Stimulated activated CD8-positive, alpha-beta memory T cell treated with anti-CD3 and anti-CD28 coated beads, Interleukin-12 subunit alpha, Interleukin-12 subunit beta, amount 100 ng/mL, for 4 hours (primary cell): ENCODE measurements around the gene GRHPR.
"Not testable (repeated sequence)": the region's sequence is repeated elsewhere in the genome, so short reads cannot be mapped to it uniquely, and the experiment has no call there.

Source experiments
- DNase-seq: peaks from one replicate; pipeline ENCODE4 v3.0.0-alpha.2; 2020; ENCODE audit warnings: low read depth

Gene GRHPR

DNA sequence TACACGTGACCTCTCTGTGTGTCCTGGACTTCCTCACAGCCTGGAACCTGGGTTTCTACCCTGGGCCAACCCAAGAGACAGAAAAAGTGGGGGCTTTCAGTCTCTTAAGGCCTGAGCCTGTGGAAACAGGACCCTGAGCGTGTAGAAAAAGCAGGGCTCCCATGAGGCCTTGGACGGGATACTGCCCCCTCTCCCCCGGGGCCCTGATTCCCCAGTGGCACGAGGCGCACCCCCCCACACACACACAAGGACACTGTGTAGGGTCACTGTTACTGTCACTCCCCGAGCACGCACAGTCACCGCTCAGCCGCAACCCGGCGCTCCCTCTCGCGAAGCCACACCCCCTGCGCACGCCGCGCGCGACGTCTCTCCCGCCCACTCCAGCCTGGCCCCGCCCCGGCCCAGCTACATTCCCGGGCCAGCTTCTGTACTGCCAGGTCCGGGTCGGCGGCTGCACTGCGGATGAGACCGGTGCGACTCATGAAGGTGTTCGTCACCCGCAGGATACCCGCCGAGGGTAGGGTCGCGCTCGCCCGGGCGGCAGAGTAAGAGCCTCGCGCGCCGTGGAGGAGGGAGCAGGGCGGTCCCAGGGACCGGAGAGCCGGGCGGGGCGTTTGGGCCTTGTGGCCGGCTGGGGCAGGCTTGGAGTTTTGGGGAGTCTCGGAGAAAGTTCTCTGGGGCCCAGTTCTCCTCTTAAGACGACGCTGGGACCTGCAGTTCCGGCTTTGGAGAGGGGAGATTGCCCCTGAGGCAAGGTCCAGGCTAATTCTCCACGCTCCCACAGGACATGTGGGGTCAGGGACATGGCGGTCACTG is at the start of gene GRHPR:
TSS of gene GRHPR (plus strand) at position 408 of the 816 bp plus-strand sequence. CDS start at position 463, 55 bp downstream.
- DNase-seq, result peak; percentile 86

- DNase-seq, result no peak
Observed at GRCh38 chr9:37372839-37373238, 49.7 kb upstream of the GRHPR start.

DNA sequence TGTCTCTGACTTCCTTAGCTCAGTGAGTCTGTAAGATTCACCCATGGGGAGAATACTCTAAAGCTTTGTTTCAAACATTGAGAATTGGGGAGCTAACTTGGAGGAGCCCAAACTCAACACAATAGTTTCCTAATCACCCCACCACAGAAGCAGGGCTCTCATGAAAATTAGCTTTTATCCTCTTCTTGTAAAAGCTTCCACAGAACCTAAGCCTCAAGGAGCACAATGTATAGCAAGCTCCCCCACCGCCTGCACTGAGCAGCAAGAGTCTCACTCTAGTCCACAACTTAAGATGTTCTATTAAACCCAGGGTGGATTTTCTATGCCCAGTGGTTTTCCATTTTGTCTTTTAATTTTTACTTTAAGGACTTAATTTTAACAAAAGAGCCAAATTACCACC is 48.9 kb upstream of the GRHPR start:
- DNase-seq, result no peak

GRCh38 chr9:37374892-37375291 is 47.6 kb upstream of the GRHPR start:
- DNase-seq, result no peak

DNA sequence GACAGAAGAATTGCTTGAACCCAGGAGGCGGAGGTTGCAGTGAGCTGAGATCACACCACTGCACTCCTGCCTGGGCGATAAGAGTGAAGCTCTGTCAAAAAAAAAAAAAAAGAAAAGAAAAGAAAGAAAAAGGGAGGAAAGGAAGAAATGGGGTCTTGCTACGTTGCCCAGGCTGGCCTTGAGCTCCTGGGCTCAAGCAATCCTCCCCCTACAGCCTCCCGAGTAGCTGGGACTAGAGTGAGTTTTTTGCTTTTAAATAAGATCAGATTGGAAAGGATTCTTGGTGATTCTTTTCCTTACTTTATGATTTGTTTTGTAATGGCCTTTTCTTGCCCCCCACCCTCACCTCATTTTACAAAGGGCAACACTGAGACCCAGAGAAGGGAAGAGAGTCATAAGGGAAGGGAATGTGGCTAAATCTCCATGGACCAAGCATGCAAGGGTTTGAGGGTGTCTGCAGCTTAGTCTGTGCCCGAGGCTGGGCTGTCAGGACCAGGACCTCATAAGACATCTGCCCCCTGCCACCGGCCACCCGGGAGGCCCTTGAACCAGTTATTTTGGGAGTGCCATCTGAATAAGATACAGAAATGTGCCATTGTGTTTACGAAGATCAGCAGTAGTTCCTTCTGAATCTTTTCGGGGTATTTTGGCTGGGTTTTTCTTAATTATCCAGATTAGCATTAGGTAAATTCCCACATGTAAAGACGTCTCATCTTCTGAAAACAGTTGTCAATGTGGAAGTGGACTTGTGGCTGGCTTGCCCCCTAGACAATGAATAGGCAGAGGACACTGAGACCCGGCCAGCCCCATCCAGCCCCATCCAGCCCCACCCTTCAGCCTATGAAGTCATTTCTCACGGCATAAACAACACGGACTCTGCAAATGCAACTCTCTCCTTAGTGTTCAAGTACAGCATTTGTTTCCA is 44.5 kb upstream of the GRHPR start:
- no peak for DNase-seq

DNA sequence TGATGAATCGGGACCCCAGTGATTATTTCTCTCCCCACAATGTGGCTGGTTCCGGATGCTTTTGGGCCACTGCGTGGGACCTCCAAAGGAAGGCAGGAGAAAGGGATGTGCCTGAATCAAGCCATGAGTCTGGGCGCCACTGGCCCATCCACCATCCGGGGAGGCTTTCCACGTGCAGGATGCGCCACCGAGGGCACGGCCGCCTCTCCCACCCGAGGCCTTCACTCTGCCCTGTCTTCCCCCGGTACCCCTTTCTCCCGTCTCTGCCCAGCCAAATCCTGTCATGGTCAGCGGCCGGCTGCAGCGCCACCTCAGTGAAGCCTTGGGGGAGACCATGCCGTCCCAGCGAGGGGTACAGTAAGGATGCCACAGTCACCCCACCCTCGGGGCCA is 43.9 kb upstream of the GRHPR start:
- no peak for DNase-seq

- DNase-seq, result no peak
Observed at GRCh38 chr9:37379835-37380234, 42.7 kb upstream of the GRHPR start.

DNA sequence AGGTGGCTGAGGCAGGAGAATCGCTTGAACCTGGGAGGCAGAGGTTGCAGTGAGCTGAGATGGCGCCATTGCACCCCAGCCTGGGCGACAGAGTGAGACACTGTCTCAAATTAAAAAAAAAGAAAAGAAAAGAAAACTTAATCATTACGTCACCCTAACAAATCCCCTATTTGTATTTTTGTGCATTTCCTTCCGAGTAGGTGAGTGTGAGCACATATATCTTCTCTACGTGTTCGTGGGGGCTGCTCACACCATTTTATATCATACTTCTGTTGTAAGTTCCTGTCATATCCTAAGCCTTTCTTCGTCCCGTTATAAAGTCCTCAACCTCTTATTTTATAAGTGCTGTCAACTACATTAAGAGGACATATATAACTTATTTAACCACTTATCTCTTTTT is 41.9 kb upstream of the GRHPR start:
- DNase-seq, result no peak

- DNase-seq, result no peak
Observed at GRCh38 chr9:37381094-37381741, 41.3 kb upstream of the GRHPR start.

DNA sequence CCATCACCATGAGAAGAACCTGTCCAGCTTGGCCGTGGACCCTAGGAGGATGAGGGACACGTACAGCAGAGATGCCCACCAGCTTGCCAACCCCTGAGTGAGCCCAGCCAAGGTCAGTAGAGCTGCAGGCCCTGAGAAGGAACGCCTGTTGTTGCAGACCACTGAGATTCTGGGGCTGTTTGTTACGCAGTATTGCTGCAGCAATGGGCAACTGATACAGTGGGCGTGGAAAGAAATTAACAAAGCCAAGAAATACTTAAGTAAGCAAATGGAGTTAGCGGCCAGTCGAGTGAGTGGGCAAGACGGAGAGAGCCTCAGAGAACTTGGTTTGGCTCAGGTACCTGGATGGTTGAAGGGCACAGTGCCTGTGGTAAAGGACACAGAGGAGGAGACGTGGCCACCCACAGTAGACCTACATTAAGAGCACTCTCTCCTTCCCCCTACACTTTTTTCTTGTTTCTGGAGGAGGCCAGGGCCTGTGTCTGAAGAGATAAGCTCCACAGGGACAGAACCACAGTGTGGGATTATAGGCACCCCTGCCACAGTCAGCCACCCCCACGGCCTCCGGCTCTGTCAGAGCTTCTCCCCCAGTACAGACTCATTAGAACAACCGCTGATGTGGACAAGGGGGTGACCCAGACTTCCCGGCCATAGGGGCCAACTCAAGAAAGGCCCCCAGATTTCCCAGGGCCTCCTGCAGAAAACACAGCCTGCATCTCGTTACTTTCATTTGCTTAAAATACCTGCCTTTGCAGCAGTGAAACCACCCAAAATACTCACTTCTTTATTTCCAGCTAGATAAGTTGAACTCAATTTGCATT is 40.1 kb upstream of the GRHPR start:
- no peak for DNase-seq

GRCh38 chr9:37382982-37383357 is 39.5 kb upstream of the GRHPR start:
- no peak for DNase-seq

GRCh38 chr9:37383393-37383792 is 39.1 kb upstream of the GRHPR start:
- no peak for DNase-seq

DNA sequence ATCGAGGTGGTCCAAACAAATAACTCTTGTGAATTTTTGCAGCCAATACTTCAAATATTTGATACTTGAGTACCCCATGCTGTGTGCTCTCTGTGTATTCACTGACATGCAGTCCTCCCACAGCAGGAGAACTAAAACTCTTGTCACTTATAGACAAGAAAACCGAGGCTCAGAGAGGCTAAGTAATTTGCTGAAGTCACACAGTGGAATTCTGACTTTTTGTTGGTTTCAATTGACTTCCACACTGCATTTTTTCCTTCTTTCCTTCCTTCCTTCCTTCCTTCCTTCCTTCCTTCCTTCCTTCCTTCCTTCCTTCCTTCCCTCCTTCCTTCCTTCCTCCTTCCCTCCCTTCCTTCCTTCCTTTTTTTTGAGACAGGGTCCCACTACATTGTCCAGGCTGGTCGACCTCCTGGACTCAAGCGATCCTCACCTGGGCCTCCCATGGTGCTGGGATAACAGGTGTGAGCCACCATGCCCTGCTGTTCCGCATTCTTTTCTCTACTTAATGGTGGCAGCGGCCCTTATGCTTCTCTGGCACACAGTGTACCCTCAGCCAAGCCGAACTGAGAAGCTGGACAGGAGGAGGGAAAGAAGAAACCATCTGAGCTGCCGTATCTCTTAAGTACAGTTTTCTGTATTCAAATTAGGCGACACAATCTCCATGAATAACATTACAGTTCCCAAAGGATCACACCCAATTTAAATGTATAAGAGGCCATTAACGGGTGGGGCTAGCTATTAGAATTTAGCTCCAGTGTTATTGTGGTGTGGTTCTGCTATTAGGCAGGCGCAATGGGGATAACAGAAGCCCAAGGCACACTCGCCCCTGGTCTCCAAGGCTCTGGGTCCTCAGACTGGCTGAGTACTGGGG is 38.4 kb upstream of the GRHPR start:
- no peak for DNase-seq

DNA sequence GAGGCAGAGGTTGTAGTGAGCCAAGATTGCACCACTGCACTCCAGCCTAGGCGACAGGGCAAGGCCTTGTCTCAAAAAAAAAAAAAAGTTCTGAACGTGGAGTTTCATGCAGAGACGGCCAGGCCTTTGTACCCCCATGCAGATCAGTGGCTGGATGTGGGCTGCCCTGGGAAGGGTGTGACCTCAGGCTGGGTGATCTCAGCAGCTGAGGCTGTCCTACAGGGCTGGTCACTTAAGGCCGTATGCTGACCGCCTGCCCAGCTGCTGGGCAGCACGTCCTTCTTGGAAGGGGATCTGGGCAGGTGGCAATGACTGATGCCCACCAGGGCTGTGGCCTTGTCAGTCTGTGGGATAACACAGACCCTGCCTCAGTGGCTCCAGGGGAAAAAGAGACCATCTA is 37.2 kb upstream of the GRHPR start:
- DNase-seq, result no peak

GRCh38 chr9:37386988-37387387 is 35.5 kb upstream of the GRHPR start:
- no peak for DNase-seq

DNA sequence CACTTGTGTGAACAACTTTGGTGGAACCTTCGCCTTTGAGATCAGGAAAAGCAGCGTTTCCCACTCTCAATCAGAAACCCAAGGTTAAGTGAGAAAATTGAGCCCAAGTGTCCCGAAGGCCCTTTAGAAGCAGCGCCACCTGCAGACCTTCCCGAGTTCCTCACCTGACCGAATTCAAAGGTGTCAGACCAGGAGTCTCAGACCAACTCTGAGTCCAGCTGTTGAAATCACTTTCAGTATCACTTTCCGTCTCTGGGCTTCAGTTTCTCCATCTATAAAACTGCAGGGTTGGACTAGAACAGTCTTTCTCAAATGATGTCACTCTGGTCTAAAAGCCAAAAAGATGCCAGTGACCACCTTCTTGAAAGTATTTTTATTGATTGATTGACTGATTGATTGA is 31.7 kb upstream of the GRHPR start:
- no peak for DNase-seq

GRCh38 chr9:37392272-37392671 is 30.2 kb upstream of the GRHPR start:
- no peak for DNase-seq

DNA sequence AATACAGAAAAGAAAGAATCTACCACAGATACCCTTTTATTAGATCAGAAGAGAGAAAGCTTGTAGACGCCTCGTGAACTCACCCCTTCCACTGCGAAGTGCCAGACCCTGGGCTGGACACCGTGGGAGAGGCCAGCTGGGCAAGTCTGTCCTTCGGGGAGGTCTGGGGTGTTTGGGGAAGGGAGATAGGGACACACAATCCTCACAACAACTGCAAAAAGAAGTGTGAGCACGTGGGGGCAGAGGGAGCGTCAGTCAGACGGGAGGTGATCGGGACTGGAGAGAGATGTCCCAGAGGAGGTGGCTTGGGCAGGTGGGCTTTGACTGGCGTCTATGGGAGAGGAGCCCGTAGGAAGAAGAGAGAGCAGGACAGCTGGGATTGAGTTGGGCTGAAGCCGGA is 27.3 kb upstream of the GRHPR start:
- DNase-seq, result no peak

DNA sequence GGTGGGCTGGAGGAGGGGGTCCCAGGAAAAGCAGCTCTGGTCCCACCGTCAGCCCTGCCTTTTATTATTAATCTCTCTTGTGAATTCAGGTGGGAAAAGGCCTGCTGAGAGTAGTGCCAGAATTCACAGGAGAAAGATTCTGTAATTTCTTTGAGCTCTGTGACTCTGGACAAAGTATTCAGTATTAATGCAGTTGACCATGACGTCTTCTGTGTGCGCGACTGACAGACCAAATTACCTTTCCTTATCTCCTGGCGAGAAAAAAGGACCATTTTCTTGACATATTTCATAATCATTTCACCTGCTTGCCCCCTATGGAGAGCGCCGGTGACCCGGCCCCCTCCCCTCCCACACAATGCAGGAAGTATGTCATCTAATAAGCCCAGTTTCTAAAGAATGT is 26.8 kb upstream of the GRHPR start:
- DNase-seq, result no peak

DNA sequence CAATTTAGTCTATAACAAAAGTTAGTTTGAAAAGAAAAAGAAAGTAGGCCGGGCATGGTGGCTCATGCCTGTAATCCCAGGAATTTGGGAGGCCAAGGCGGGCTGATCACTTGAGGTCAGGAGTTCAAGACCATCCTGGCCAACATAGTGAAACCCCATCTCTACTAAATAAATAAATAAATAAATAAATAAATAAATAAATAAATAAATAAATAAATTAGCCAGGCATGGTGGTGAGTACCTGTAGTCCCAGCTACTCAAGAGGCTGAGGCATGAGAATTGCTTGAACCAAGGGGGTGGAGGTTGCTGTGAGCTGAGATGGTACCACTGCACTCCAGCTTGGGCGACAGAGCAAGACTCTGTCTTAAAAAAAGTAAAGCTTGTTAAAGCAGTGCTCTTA is 24.5 kb upstream of the GRHPR start:
- not testable (repeated sequence) for DNase-seq
